B cell (primary cell): ENCODE measurements around the gene OR52N4. TPM values are rescaled to one million over a fixed set of nuclear protein-coding genes. Genes with fewer than 3 reads are reported as not detected.
"Not testable (repeated sequence)": the region's sequence is repeated elsewhere in the genome, so short reads cannot be mapped to it uniquely, and the experiment has no call there.

Experiments
- ATAC-seq: fragments of 200-7000 bp; cut with Tn5 transposase; one replicate; pipeline ENCODE4 v1.10.0; 2021; ENCODE audit warnings: low read depth, mild to moderate bottlenecking, moderate number of reproducible peaks, moderate library complexity
- CTCF ChIA-PET: fragments of 350-600 bp; sonication (Branson Sonifier 250); formaldehyde crosslinking; loops from one replicate; lab custom pipeline; 2021; ENCODE audit warnings: antibody characterized with exemption, inconsistent platforms; lab: Charles Lee
- POLR2A ChIA-PET: fragments of 350-600 bp; sonication (Branson Sonifier 250); formaldehyde crosslinking; loops from one replicate; lab custom pipeline; 2021; ENCODE audit warnings: antibody characterized with exemption; lab: Charles Lee
- DNase-seq: peaks from one replicate; pipeline ENCODE4 v3.0.0; 2013
- H2AFZ ChIP-seq: 2 replicates; pipeline ENCODE4 v1.6.1; 2012; ENCODE audit warnings: mild to moderate bottlenecking, low read depth, low read length; ENCODE audit not compliant: insufficient read depth, poor library complexity, severe bottlenecking
- H3K27ac ChIP-seq, 2 donors: 1 replicate in 1 of 2; 2 replicates in 1 of 2; pipeline ENCODE4 v1.5.1; 2012 to 2013; ENCODE audit warnings: low read length in 2 of 2, mild to moderate bottlenecking in 2 of 2, moderate library complexity in 1 of 2
- H3K27me3 ChIP-seq, 4 experiments: fragments of 200-600 bp in 1 of 4; sonication (generic) in 1 of 4; replicated peaks in 1 of 4; 1 replicate in 2 of 4; 2 replicates in 2 of 4; pipeline versions ENCODE4 v1.6.1 to v1.7.0; 2013 to 2016; ENCODE audit warnings: low read length in 3 of 4, mild to moderate bottlenecking in 2 of 4, mixed read lengths in 1 of 4, moderate library complexity in 1 of 4; ENCODE audit not compliant: insufficient read depth in 4 of 4, control insufficient read depth in 3 of 4; ENCODE audit errors: control extremely low read depth in 1 of 4
- H3K36me3 ChIP-seq, 2 experiments: replicated peaks in 1 of 2; 1 replicate in 1 of 2; 2 replicates in 1 of 2; pipeline versions ENCODE4 v1.6.1 to v1.7.1; 2013; ENCODE audit warnings: low read length in 1 of 2; ENCODE audit not compliant: insufficient read depth in 2 of 2, control insufficient read depth in 1 of 2; ENCODE audit errors: control extremely low read depth in 1 of 2, extremely low read depth in 1 of 2
- H3K4me1 ChIP-seq, 2 donors: fragments of 200-600 bp in 1 of 2; sonication (generic) in 1 of 2; 1 replicate in 1 of 2; 2 replicates in 1 of 2; pipeline versions ENCODE4 v1.5.1 to v1.6.1; 2013 to 2017; ENCODE audit warnings: low read length in 2 of 2; ENCODE audit not compliant: control insufficient read depth in 2 of 2, insufficient read depth in 2 of 2
- H3K4me2 ChIP-seq: replicated peaks from 2 replicates; pipeline ENCODE3; 2012; ENCODE audit warnings: mild to moderate bottlenecking, low read depth, low read length; ENCODE audit not compliant: poor library complexity, severe bottlenecking
- H3K4me3 ChIP-seq, 5 experiments: fragments of 200-600 bp in 1 of 5; sonication (generic) in 1 of 5; 1 replicate in 3 of 5; 2 replicates in 2 of 5; pipeline versions ENCODE4 v1.5.1 to v1.7.0; 2011 to 2016; ENCODE audit warnings: low read length in 4 of 5, mild to moderate bottlenecking in 4 of 5, low read depth in 2 of 5, control low read depth in 1 of 5, moderate library complexity in 1 of 5; ENCODE audit not compliant: insufficient read depth in 1 of 5; ENCODE audit errors: control extremely low read depth in 1 of 5, extremely low read depth in 1 of 5
- H3K79me2 ChIP-seq: fragments of 200-600 bp; sonication (generic); one replicate; pipeline ENCODE4 v1.6.0; 2016; ENCODE audit warnings: low read length; ENCODE audit not compliant: control insufficient read depth, insufficient read depth
- H3K9ac ChIP-seq: fragments of 200-600 bp; sonication (generic); 2 replicates; pipeline ENCODE4 v1.6.1; 2017; ENCODE audit warnings: mild to moderate bottlenecking, low read length, moderate library complexity
- H3K9me3 ChIP-seq, 3 donors: one replicate each; pipeline versions ENCODE4 v1.6.1 to v1.7.1; 2013; ENCODE audit warnings: low read length in 2 of 3; ENCODE audit not compliant: control insufficient read depth in 2 of 3, insufficient read depth in 1 of 3; ENCODE audit errors: control extremely low read depth in 1 of 3
- H4K20me1 ChIP-seq: 2 replicates; pipeline ENCODE4 v1.6.0; 2012; ENCODE audit warnings: mild to moderate bottlenecking, low read length; ENCODE audit not compliant: insufficient read depth, control insufficient read depth, poor library complexity, severe bottlenecking
- H3K27ac Mint-ChIP-seq: one replicate; pipeline ENCODE4 v1.8.0; 2021; ENCODE audit warnings: mixed read lengths
- H3K27me3 Mint-ChIP-seq: one replicate; pipeline ENCODE4 v1.8.0; 2021; ENCODE audit warnings: mixed read lengths
- H3K4me1 Mint-ChIP-seq: one replicate; pipeline ENCODE4 v1.8.0; 2021; ENCODE audit warnings: mixed read lengths
- H3K4me3 Mint-ChIP-seq: one replicate; pipeline ENCODE4 v1.8.0; 2021; ENCODE audit warnings: mixed read lengths
- H3K9me3 Mint-ChIP-seq: one replicate; pipeline ENCODE4 v1.8.0; 2022; ENCODE audit warnings: mixed read lengths; ENCODE audit not compliant: insufficient read depth
- EZH2 ChIP-seq: IDR thresholded peaks from 2 replicates; pipeline ENCODE4 v1.6.1; 2012; ENCODE audit warnings: borderline replicate concordance, low read depth, mild to moderate bottlenecking, moderate library complexity, low read length; ENCODE audit not compliant: insufficient read depth, poor library complexity, severe bottlenecking
- WGBS: methylation state at CpG from one replicate; pipeline ENCODE4 v1.1.5; 2013; ENCODE audit warnings: missing lambda C conversion rate; ENCODE audit not compliant: insufficient coverage; 5-methylcytosine and 5-hydroxymethylcytosine counted together
- intact Hi-C: fragments of 100-400 bp; cut with micrococcal nuclease; formaldehyde crosslinking; loops from one replicate; pipeline ENCODE4 v1.10.0; 2022
- polyA plus RNA-seq: library from polyadenylated mRNA; depleted of rRNA; stranded (reverse); fragments of >200 nt; gene quantifications from 2 replicates; pipeline ENCODE4 v1.2.3, GENCODE V29; 2012
- total RNA-seq, 2 donors: library from RNA; stranded (reverse); fragments of 120-200 nt in 1 of 2; gene quantifications; 1 replicate in 1 of 2; 2 replicates in 1 of 2; pipeline versions ENCODE4 v1.2.3 to v1.2.4, GENCODE V29; 2013 to 2022
- TF ChIP-seq, protein P1 (sequence below): fragments of 200-600 bp; IDR thresholded peaks from one replicate; pipeline ENCODE4 v1.8.0; 2022; ENCODE audit warnings: antibody characterized with exemption, mild to moderate bottlenecking

The OR52N4 gene
- total and polyA plus RNA-seq, 2 donors (not counting 1 experiment from before 2014, with no cell fraction given): 2.1 to 10.3 TPM

- TF ChIP-seq, protein P1, sequence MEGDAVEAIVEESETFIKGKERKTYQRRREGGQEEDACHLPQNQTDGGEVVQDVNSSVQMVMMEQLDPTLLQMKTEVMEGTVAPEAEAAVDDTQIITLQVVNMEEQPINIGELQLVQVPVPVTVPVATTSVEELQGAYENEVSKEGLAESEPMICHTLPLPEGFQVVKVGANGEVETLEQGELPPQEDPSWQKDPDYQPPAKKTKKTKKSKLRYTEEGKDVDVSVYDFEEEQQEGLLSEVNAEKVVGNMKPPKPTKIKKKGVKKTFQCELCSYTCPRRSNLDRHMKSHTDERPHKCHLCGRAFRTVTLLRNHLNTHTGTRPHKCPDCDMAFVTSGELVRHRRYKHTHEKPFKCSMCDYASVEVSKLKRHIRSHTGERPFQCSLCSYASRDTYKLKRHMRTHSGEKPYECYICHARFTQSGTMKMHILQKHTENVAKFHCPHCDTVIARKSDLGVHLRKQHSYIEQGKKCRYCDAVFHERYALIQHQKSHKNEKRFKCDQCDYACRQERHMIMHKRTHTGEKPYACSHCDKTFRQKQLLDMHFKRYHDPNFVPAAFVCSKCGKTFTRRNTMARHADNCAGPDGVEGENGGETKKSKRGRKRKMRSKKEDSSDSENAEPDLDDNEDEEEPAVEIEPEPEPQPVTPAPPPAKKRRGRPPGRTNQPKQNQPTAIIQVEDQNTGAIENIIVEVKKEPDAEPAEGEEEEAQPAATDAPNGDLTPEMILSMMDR: peak; percentile 73
- TF ChIP-seq EZH2: no peak
- ATAC-seq (peak; percentile 39), DNase-seq (peak; percentile 48)
- Mint-ChIP-seq H3K27ac (peak overlapping the region; percentile 66), H3K9me3 (no peaks in the 10 kb centered on the region), H3K4me1 (peaks cover 6% of the 10 kb centered on the region), H3K27me3 (no peaks in the 10 kb centered on the region), H3K4me3 (no peak overlapping the region)
- no peaks in the 10 kb centered on the region for H3K4me1 ChIP-seq
- H3K27ac ChIP-seq: no peak overlapping the region
- H4K20me1 ChIP-seq: no peaks in the 10 kb centered on the region
- no peak overlapping the region for H3K4me3 ChIP-seq
- ChIA-PET POLR2A (no interaction called here), CTCF (interaction anchor here (0.6 to 4.5 kb wide), 9 partner anchors 10 to 1525 kb away, joined by 3 to 82 read pairs (median 5); partner anchors contain the start of genes TRIM22 and TRIM5)
- H3K27me3 ChIP-seq: no peaks in the 10 kb centered on the region
- H3K9ac ChIP-seq: no peak overlapping the region
- H3K9me3 ChIP-seq: no peaks in the 10 kb centered on the region
- no peaks in the 10 kb centered on the region for H3K79me2 ChIP-seq
- no peak overlapping the region for H2AFZ ChIP-seq
- intact Hi-C loops: loop anchor here (1.0 to 10.0 kb wide), 4 partner anchors 28 to 238 kb away; no protein-coding TSS in a partner anchor
- H3K36me3 ChIP-seq: peaks cover 0 to 32% of the 10 kb centered on the region in 2 experiments
- no peak overlapping the region for H3K4me2 ChIP-seq
- no CpG with 5 or more reads among the region's 1 CpG for WGBS
Observed at GRCh38 chr11:5712507-5712906, 41.5 kb upstream of the OR52N4 start.

DNA sequence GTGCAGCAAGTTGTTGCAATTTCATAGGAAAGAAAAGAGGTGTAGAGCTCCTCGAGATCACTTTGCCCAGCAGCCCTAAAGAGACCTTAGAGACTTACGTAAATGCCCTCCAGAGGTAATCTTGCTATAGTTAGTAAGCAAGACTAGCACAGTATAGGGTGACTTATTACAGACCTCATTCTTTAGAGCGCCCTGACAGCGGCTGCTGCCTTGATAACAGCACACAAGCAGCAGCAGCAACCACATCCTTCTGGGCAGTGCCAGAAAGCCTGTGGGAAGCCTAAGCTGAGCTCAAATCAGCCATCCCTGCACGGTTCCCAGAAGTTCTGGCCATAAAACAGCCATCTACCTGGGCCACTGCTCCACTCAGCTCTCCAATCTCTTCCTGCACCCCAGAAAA lies 40.3 kb upstream of the OR52N4 start:
- H3K9me3 ChIP-seq: no peaks in the 10 kb centered on the region
- H3K4me1 Mint-ChIP-seq: peaks cover 4% of the 10 kb centered on the region
- H2AFZ ChIP-seq: no peak overlapping the region
- CTCF ChIA-PET: interaction anchor here (0.8 to 4.5 kb wide), 9 partner anchors 9 to 1527 kb away, joined by 3 to 82 read pairs (median 4); partner anchors contain the start of genes TRIM22 and TRIM5
- POLR2A ChIA-PET: no interaction called here
- ATAC-seq (no peak), DNase-seq (no peak)
- no peaks in the 10 kb centered on the region for H3K27me3 Mint-ChIP-seq
- peak overlapping the region; percentile 11 for H3K27ac Mint-ChIP-seq
- no peak overlapping the region for H3K4me3 ChIP-seq
- H4K20me1 ChIP-seq: no peaks in the 10 kb centered on the region
- H3K9me3 Mint-ChIP-seq: no peaks in the 10 kb centered on the region
- H3K9ac ChIP-seq: no peak overlapping the region
- intact Hi-C loops: loop anchor here (5.0 to 10.0 kb wide), 2 partner anchors 41 to 239 kb away; no protein-coding TSS in a partner anchor
- no peak for TF ChIP-seq EZH2
- TF ChIP-seq, protein P1: no peak
- peaks cover 0 to 21% of the 10 kb centered on the region in 2 experiments for H3K36me3 ChIP-seq
- H3K4me3 Mint-ChIP-seq: no peak overlapping the region
- H3K4me1 ChIP-seq: no peaks in the 10 kb centered on the region
- 57% methylated on average over 4 of the region's 5 CpGs for WGBS
- no peaks in the 10 kb centered on the region for H3K79me2 ChIP-seq
- no peak overlapping the region for H3K27ac ChIP-seq
- no peak overlapping the region for H3K4me2 ChIP-seq
- H3K27me3 ChIP-seq: no peaks in the 10 kb centered on the region

DNA sequence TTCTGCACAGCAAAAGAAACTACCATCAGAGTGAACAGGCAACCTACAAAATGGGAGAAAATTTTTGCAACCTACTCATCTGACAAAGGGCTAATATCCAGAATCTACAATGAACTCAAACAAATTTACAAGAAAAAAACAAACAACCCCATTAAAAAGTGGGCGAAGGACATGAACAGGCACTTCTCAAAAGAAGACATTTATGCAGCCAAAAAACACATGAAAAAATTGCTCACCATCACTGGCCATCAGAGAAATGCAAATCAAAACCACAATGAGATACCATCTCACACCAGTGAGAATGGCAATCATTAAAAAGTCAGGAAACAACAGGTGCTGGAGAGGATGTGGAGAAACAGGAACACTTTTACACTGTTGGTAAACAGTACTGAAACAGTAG lies 37.5 kb upstream of the OR52N4 start:
- POLR2A ChIA-PET, H3K27ac ChIP-seq, H3K4me1 Mint-ChIP-seq, H3K36me3 ChIP-seq, H3K4me1 ChIP-seq, H3K79me2 ChIP-seq, DNase-seq, H3K9ac ChIP-seq, H3K4me3 Mint-ChIP-seq, H3K27me3 ChIP-seq, H3K9me3 Mint-ChIP-seq, H3K4me2 ChIP-seq, H3K4me3 ChIP-seq, H3K27me3 Mint-ChIP-seq, H4K20me1 ChIP-seq, CTCF ChIA-PET, ATAC-seq, H2AFZ ChIP-seq, H3K27ac Mint-ChIP-seq, H3K9me3 ChIP-seq: not testable (repeated sequence)
- WGBS: no CpG with 5 or more reads among the region's 1 CpG
- intact Hi-C loops: loop anchor here (10.0 kb wide), 1 partner anchor 242 kb away; no protein-coding TSS in a partner anchor
